ENCODE results near the gene AKAP6. TPM values are rescaled to one million over a fixed set of nuclear protein-coding genes. Genes with fewer than 3 reads are reported as not detected.

Gene AKAP6
- total RNA-seq, 1 experiment from 2014 or later: 2.8 TPM

- Mint-ChIP-seq H3K9me3 (ENCODE audit: low read depth, unreplicated experiment) (peaks cover 6% of the 10 kb centered on the region), H3K27me3 (ENCODE audit: unreplicated experiment) (peaks cover 7% of the 10 kb centered on the region), H3K4me1 (ENCODE audit: low read depth, unreplicated experiment) (no peaks in the 10 kb centered on the region), H3K36me3 (ENCODE audit: insufficient read depth, unreplicated experiment) (no peaks in the 10 kb centered on the region), H3K4me3 (ENCODE audit: low read depth, unreplicated experiment) (no peak overlapping the region), H3K27ac (ENCODE audit: unreplicated experiment) (no peak overlapping the region)
- BruUV-seq (replicated peaks): no TSS peak
- TF ChIP-seq CTCF (IDR thresholded peaks at IDR 0.05; ENCODE audit: unreplicated experiment): no peak
- no peak for DNase-seq
- CTCF ChIA-PET: interaction anchor here (0.7 kb wide), 1 partner anchor 1171 kb away, joined by 9 read pairs; no protein-coding TSS in a partner anchor
- intact Hi-C loops (cut with micrococcal nuclease; ENCODE audit: unreplicated experiment): no loop called here
Observed at GRCh38 chr14:32621585-32621984, 292.5 kb downstream of the AKAP6 start.

- Mint-ChIP-seq H3K27me3 (ENCODE audit: unreplicated experiment) (peaks cover 14% of the 10 kb centered on the region), H3K36me3 (ENCODE audit: insufficient read depth, unreplicated experiment) (no peaks in the 10 kb centered on the region), H3K4me3 (ENCODE audit: low read depth, unreplicated experiment) (no peak overlapping the region), H3K27ac (ENCODE audit: unreplicated experiment) (no peak overlapping the region), H3K4me1 (ENCODE audit: low read depth, unreplicated experiment) (no peaks in the 10 kb centered on the region), H3K9me3 (ENCODE audit: low read depth, unreplicated experiment) (peaks cover 4% of the 10 kb centered on the region)
- DNase-seq: no peak
- TF ChIP-seq CTCF (IDR thresholded peaks at IDR 0.05; ENCODE audit: unreplicated experiment): no peak
- intact Hi-C loops (cut with micrococcal nuclease; ENCODE audit: unreplicated experiment): no loop called here
- CTCF ChIA-PET: no interaction called here
- no TSS peak for BruUV-seq (replicated peaks)
Observed at GRCh38 chr14:32622742-32623141, 293.6 kb downstream of the AKAP6 start.

- Mint-ChIP-seq H3K9me3 (ENCODE audit: low read depth, unreplicated experiment) (peaks cover 4% of the 10 kb centered on the region), H3K27me3 (ENCODE audit: unreplicated experiment) (peaks cover 14% of the 10 kb centered on the region), H3K27ac (ENCODE audit: unreplicated experiment) (no peak overlapping the region), H3K4me3 (ENCODE audit: low read depth, unreplicated experiment) (no peak overlapping the region), H3K4me1 (ENCODE audit: low read depth, unreplicated experiment) (no peaks in the 10 kb centered on the region), H3K36me3 (ENCODE audit: insufficient read depth, unreplicated experiment) (no peaks in the 10 kb centered on the region)
- intact Hi-C loops (cut with micrococcal nuclease; ENCODE audit: unreplicated experiment): no loop called here
- no TSS peak for BruUV-seq (replicated peaks)
- CTCF ChIA-PET: no interaction called here
- no peak for TF ChIP-seq CTCF (IDR thresholded peaks at IDR 0.05; ENCODE audit: unreplicated experiment)
- no peak for DNase-seq
Observed at GRCh38 chr14:32623300-32624093, 294.4 kb downstream of the AKAP6 start.

- BruUV-seq (replicated peaks): no TSS peak
Observed at GRCh38 chr14:32625211-32625610, 296.1 kb downstream of the AKAP6 start.

More at GRCh38 chr14:32625211-32625610, 296.1 kb downstream of the AKAP6 start:
- no peak overlapping the region for H3K4me3 Mint-ChIP-seq (ENCODE audit: low read depth, unreplicated experiment)
- H3K27ac Mint-ChIP-seq (ENCODE audit: unreplicated experiment): no peak overlapping the region
- intact Hi-C loops (cut with micrococcal nuclease; ENCODE audit: unreplicated experiment): no loop called here
- no peak for TF ChIP-seq CTCF (IDR thresholded peaks at IDR 0.05; ENCODE audit: unreplicated experiment)
- peaks cover 4% of the 10 kb centered on the region for H3K9me3 Mint-ChIP-seq (ENCODE audit: low read depth, unreplicated experiment)
- no peak for DNase-seq
- peaks cover 14% of the 10 kb centered on the region for H3K27me3 Mint-ChIP-seq (ENCODE audit: unreplicated experiment)
- H3K36me3 Mint-ChIP-seq (ENCODE audit: insufficient read depth, unreplicated experiment): no peaks in the 10 kb centered on the region
- CTCF ChIA-PET: no interaction called here
- H3K4me1 Mint-ChIP-seq (ENCODE audit: low read depth, unreplicated experiment): no peaks in the 10 kb centered on the region
